ENCODE data around the gene ECE1. TPM values are rescaled to one million over a fixed set of nuclear protein-coding genes. Genes with fewer than 3 reads are reported as not detected.

Gene ECE1
- total and polyA plus RNA-seq, 9 of the 15 experiments (the other 6 are each of a cell fraction or from before 2014, with no cell fraction given), result 0.56 to 34.8 (median 11.0) TPM

DNA sequence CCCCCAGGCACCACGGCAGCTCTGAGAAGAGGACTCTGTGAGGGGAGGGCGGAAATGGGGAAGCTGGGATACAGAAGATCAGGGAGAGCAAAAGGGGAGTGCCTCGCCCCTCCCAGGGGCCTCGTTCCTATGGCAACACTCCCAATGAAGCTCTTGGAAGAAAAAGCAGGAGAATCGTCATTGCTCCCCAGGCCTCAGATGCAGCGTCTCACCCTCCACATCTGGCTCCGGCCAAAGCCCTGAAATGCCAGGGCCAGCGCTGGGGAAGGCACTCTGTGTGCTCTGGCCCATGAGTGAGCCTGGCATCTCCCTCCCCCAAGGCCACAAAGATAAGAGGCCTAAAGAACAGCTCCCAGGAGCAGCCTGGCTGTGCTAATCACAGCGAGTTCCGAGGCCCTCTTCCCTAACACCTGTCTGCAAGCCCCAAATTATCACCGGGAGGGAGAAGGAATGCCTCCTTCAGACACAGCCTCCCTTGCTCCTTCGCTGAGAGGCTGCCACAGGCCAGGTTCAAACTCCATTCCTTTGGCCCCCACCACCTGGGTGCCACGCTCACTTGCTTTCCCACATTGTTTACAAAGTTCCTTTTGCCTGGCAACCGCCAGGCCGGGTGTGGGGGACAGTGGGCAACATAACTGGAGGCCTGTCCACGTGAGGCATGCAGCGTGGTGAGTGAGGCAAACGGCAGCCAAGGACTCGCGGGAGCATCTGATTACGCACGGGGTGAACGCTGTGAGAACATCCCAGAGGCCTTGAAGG is 27.8 kb downstream of the ECE1 start (continued):
- TF ChIP-seq ZNF143 (CRISPR knock-in tag; IDR thresholded peaks at IDR 0.05), result peak; percentile 56; the same call in 1 of the 2 replicates
- no peak for TF ChIP-seq UBTF (IDR thresholded peaks at IDR 0.05; ENCODE audit: borderline replicate concordance in 1 of 2, low read depth in 2 of 2, low read length in 2 of 2)
- no peak for TF ChIP-seq BCOR (IDR thresholded peaks at IDR 0.05)
- TF ChIP-seq ZNF316 (IDR thresholded peaks at IDR 0.05), result no peak
- no peak for TF ChIP-seq SAFB2 (IDR thresholded peaks at IDR 0.05; ENCODE audit: borderline replicate concordance, low read depth, low read length, severe bottlenecking)
- no peak for TF ChIP-seq PML (IDR thresholded peaks at IDR 0.05; ENCODE audit: low read length)
- TF ChIP-seq ZNF551 (CRISPR knock-in tag; IDR thresholded peaks at IDR 0.05), result no peak
- TF ChIP-seq, protein P1, sequence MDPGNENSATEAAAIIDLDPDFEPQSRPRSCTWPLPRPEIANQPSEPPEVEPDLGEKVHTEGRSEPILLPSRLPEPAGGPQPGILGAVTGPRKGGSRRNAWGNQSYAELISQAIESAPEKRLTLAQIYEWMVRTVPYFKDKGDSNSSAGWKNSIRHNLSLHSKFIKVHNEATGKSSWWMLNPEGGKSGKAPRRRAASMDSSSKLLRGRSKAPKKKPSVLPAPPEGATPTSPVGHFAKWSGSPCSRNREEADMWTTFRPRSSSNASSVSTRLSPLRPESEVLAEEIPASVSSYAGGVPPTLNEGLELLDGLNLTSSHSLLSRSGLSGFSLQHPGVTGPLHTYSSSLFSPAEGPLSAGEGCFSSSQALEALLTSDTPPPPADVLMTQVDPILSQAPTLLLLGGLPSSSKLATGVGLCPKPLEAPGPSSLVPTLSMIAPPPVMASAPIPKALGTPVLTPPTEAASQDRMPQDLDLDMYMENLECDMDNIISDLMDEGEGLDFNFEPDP (CRISPR knock-in tag; IDR thresholded peaks at IDR 0.05), result 0 out of 2 replicates have a peak, but pooled peaks have one; percentile 64
- TF ChIP-seq HMGN3 (IDR thresholded peaks at IDR 0.05; ENCODE audit: borderline replicate concordance, extremely low read depth, insufficient read length, low read depth, low read length), result peak; percentile 17
- 0 out of 2 replicates have a peak, but pooled peaks have one; percentile 34 for TF ChIP-seq NR4A1 (CRISPR knock-in tag; IDR thresholded peaks at IDR 0.05)
- TF ChIP-seq NR4A1 (tag; IDR thresholded peaks at IDR 0.05), result peak; percentile 59; the same call in 1 of the 2 replicates
- TF ChIP-seq, protein P2, sequence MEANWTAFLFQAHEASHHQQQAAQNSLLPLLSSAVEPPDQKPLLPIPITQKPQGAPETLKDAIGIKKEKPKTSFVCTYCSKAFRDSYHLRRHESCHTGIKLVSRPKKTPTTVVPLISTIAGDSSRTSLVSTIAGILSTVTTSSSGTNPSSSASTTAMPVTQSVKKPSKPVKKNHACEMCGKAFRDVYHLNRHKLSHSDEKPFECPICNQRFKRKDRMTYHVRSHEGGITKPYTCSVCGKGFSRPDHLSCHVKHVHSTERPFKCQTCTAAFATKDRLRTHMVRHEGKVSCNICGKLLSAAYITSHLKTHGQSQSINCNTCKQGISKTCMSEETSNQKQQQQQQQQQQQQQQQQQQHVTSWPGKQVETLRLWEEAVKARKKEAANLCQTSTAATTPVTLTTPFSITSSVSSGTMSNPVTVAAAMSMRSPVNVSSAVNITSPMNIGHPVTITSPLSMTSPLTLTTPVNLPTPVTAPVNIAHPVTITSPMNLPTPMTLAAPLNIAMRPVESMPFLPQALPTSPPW (CRISPR knock-in tag; IDR thresholded peaks at IDR 0.05), result peak; percentile 51; the same call in 1 of the 2 replicates
- TF ChIP-seq RCOR1 (IDR thresholded peaks at IDR 0.05; ENCODE audit: borderline replicate concordance in 1 of 2, low read depth in 2 of 2, low read length in 2 of 2), result 0 out of 4 replicates have a peak, but pooled peaks of 1 of the 2 experiments have one; percentile 9
- TF ChIP-seq CREB1 (IDR thresholded peaks at IDR 0.05), result no peak
- 0 out of 2 replicates have a peak, but pooled peaks have one; percentile 22 for TF ChIP-seq CREB1 (CRISPR knock-in tag; IDR thresholded peaks at IDR 0.05)
- peak; percentile 3; the same call in 1 of the 2 replicates for TF ChIP-seq GABPB1 (CRISPR knock-in tag; IDR thresholded peaks at IDR 0.05)
- peak; percentile 57; the same call in 1 of the 2 replicates for TF ChIP-seq SPI1 (IDR thresholded peaks at IDR 0.05; ENCODE audit: borderline replicate concordance, low read depth, low read length)
- TF ChIP-seq CBX3 (IDR thresholded peaks at IDR 0.05; ENCODE audit: borderline replicate concordance in 1 of 2, low read length in 2 of 2), result no peak
- TF ChIP-seq ZNF766 (CRISPR knock-in tag; conservative IDR thresholded peaks at IDR 0.05), result peak; percentile 15; the same call in 1 of the 2 replicates
- TF ChIP-seq, protein P3, sequence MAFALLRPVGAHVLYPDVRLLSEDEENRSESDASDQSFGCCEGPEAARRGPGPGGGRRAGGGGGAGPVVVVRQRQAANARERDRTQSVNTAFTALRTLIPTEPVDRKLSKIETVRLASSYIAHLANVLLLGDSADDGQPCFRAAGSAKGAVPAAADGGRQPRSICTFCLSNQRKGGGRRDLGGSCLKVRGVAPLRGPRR (CRISPR knock-in tag; IDR thresholded peaks at IDR 0.05), result no peak
- TF ChIP-seq PHF8 (IDR thresholded peaks at IDR 0.05; ENCODE audit: borderline replicate concordance, low read length), result no peak; the same call in 1 of the 2 replicates
